T-cell (primary cell): Measurements from ENCODE around the gene RAB40A. TPM values are rescaled to one million over a fixed set of nuclear protein-coding genes. Genes with fewer than 3 reads are reported as not detected.

Experiments used
- ATAC-seq, 4 experiments: fragments of 200-7000 bp in 3 of 4; fragments of 150-1000 bp in 1 of 4; cut with Tn5 transposase; replicated peaks in 1 of 4; 1 replicate in 3 of 4; 2 replicates in 1 of 4; pipeline ENCODE4 v1.10.0; 2021; ENCODE audit warnings: moderate library complexity in 3 of 4, mild to moderate bottlenecking in 2 of 4, moderate number of reproducible peaks in 1 of 4
- CTCF ChIA-PET, 2 donors: fragments of 300-600 bp; sonication (Branson Sonifier 250); formaldehyde crosslinking; loops; one replicate each; lab custom pipeline; 2022; ENCODE audit warnings: antibody characterized with exemption in 2 of 2; lab: Charles Lee
- POLR2A ChIA-PET, 2 donors: fragments of 300-600 bp; sonication (Branson Sonifier 250); formaldehyde crosslinking; loops; one replicate each; lab custom pipeline; 2022; ENCODE audit warnings: antibody characterized with exemption in 2 of 2; lab: Charles Lee
- DNase-seq, 35 experiments: peaks; one replicate each; pipeline versions ENCODE4 v3.0.0 to v3.0.0-alpha.2; 2013 to 2023
- H3K27ac ChIP-seq: one replicate; pipeline ENCODE4 v1.5.1; 2013; ENCODE audit warnings: low read length
- H3K27me3 ChIP-seq, 2 experiments: replicated peaks in 1 of 2; 1 replicate in 1 of 2; 2 replicates in 1 of 2; pipeline versions ENCODE4 v1.6.1 to v1.7.0; 2013; ENCODE audit warnings: low read length in 1 of 2, mixed read lengths in 1 of 2; ENCODE audit not compliant: control insufficient read depth in 2 of 2, insufficient read depth in 2 of 2; ENCODE audit errors: extremely low read depth in 1 of 2
- H3K36me3 ChIP-seq, 2 donors: 1 replicate in 1 of 2; 2 replicates in 1 of 2; pipeline versions ENCODE4 v1.6.1 to v1.7.0; 2013; ENCODE audit warnings: low read length in 1 of 2; ENCODE audit not compliant: control insufficient read depth in 2 of 2, insufficient read depth in 1 of 2; ENCODE audit errors: extremely low read depth in 1 of 2
- H3K4me1 ChIP-seq, 2 experiments: 1 replicate in 1 of 2; 2 replicates in 1 of 2; pipeline versions ENCODE4 v1.6.1 to v1.7.0; 2013; ENCODE audit warnings: low read length in 2 of 2, mixed read lengths in 1 of 2; ENCODE audit not compliant: insufficient read depth in 2 of 2, control insufficient read depth in 1 of 2; ENCODE audit errors: extremely low read depth in 1 of 2
- H3K4me3 ChIP-seq, 2 donors: 1 replicate in 1 of 2; 2 replicates in 1 of 2; pipeline versions ENCODE4 v1.5.1 to v1.7.0; 2013; ENCODE audit warnings: mild to moderate bottlenecking in 2 of 2, low read length in 1 of 2, moderate library complexity in 1 of 2; ENCODE audit not compliant: control insufficient read depth in 1 of 2; ENCODE audit errors: extremely low read depth in 1 of 2
- H3K9me3 ChIP-seq: 2 replicates; pipeline ENCODE4 v1.7.0; 2013
- H3K27ac Mint-ChIP-seq, 2 donors: one replicate each; pipeline ENCODE4 v1.8.0; 2020 to 2021; ENCODE audit warnings: mild to moderate bottlenecking in 2 of 2, mixed read lengths in 2 of 2
- H3K27me3 Mint-ChIP-seq, 2 donors: one replicate each; pipeline ENCODE4 v1.8.0; 2021 to 2022; ENCODE audit warnings: mixed read lengths in 2 of 2
- H3K36me3 Mint-ChIP-seq: one replicate; pipeline ENCODE4 v1.8.0; 2021; ENCODE audit warnings: mixed read lengths
- H3K4me1 Mint-ChIP-seq, 3 donors: one replicate each; pipeline ENCODE4 v1.8.0; 2020 to 2022; ENCODE audit warnings: mixed read lengths in 3 of 3, mild to moderate bottlenecking in 1 of 3
- H3K4me3 Mint-ChIP-seq, 3 donors: one replicate each; pipeline ENCODE4 v1.8.0; 2020 to 2022; ENCODE audit warnings: mild to moderate bottlenecking in 3 of 3, mixed read lengths in 3 of 3, moderate library complexity in 3 of 3
- H3K9me3 Mint-ChIP-seq, 3 donors: one replicate each; pipeline ENCODE4 v1.8.0; 2020 to 2022; ENCODE audit warnings: mixed read lengths in 3 of 3
- WGBS: methylation state at CpG from one replicate; pipeline ENCODE4 v1.1.5; 2013; ENCODE audit warnings: missing lambda C conversion rate; ENCODE audit not compliant: insufficient coverage; 5-methylcytosine and 5-hydroxymethylcytosine counted together
- total RNA-seq, 35 experiments: library from RNA in 6 of 35; stranded (reverse) in 6 of 35; fragments of 120-200 nt in 1 of 35; gene quantifications; one replicate each; pipeline versions ENCODE4 v1.2.1 to v1.2.4 and lab custom pipeline; 2013 to 2026

The RAB40A gene
- total RNA-seq, 5 donors from 2014 or later (not counting 1 experiment from before 2014, with no cell fraction given): 0.07 to 0.18 (median 0.16) TPM; not detected in 2

- ATAC-seq: no peak
- WGBS: no CpG with 5 or more reads among the region's 2 CpGs
- no peaks in the 10 kb centered on the region for H3K27me3 ChIP-seq
- no peaks in the 10 kb centered on the region for H3K9me3 Mint-ChIP-seq
- no peak for DNase-seq
- H3K4me3 Mint-ChIP-seq: no peak overlapping the region
- H3K27ac ChIP-seq: no peak overlapping the region
- peaks cover 0 to 1% (median 0%) of the 10 kb centered on the region in 3 donors for H3K4me1 Mint-ChIP-seq
- H3K4me3 ChIP-seq: no peak overlapping the region
- CTCF ChIA-PET: no interaction called here
- no peaks in the 10 kb centered on the region for H3K36me3 ChIP-seq
- H3K27ac Mint-ChIP-seq: no peak overlapping the region
- no peaks in the 10 kb centered on the region for H3K36me3 Mint-ChIP-seq
- peaks cover 0 to 7% of the 10 kb centered on the region in 2 donors for H3K27me3 Mint-ChIP-seq
- H3K9me3 ChIP-seq: no peaks in the 10 kb centered on the region
- POLR2A ChIA-PET: no interaction called here
- no peaks in the 10 kb centered on the region for H3K4me1 ChIP-seq
Measured at GRCh38 chrX:103453655-103454054, 65.6 kb downstream of the RAB40A start.

Other genes starting within 250 kb of the RAB40A start
- not detected for gene TCEAL5, start 242.7 kb downstream of the RAB40A start, total RNA-seq
- gene BEX2, start 208.5 kb downstream of the RAB40A start, total RNA-seq: 10 to 100 TPM; 24.0 to 38.3 (median 26.8) TPM
- gene TCEAL7, start 189.2 kb downstream of the RAB40A start, total RNA-seq: not detected
- gene TCEAL9, start 163.0 kb downstream of the RAB40A start, total RNA-seq: 1 to 10 TPM in 3 of 5 donors, under 1 TPM in 1, not detected in 1; 0.65 to 1.7 (median 1.3) TPM
- 10 to 100 TPM; 17.7 to 41.5 (median 27.7) TPM for gene BEX3, start 143.0 kb downstream of the RAB40A start, total RNA-seq
- gene TCEAL4, start 66.0 kb upstream of the RAB40A start, total RNA-seq: 10 to 100 TPM in 2 of 5 donors, 1 to 10 TPM in 3; 9.4 to 12.4 (median 9.4) TPM
- 1 to 10 TPM; 4.3 to 6.8 (median 5.8) TPM for gene TCEAL3, start 88.5 kb upstream of the RAB40A start, total RNA-seq
- 10 to 100 TPM in 1 of 5 donors, 1 to 10 TPM in 4; 5.0 to 10.0 (median 7.7) TPM for gene TCEAL1, start 109.5 kb upstream of the RAB40A start, total RNA-seq
- gene MORF4L2, start 167.2 kb upstream of the RAB40A start, total RNA-seq: 100 to 1,000 TPM in 2 of 5 donors, 10 to 100 TPM in 3; 72.4 to 152 (median 86.9) TPM
- not detected for gene TMEM31, start 191.4 kb upstream of the RAB40A start, total RNA-seq